RWPE1 (cell line): ENCODE data around the gene LIPC.
A peak's percentile ranks its signal among the peaks of the same experiment; 100 is the strongest.

ENCODE experiments used
- CTCF ChIA-PET: fragments of 350-600 bp; sonication (Branson Sonifier 250); formaldehyde crosslinking; extraction: SDS; loops from one replicate; lab custom pipeline; 2021; lab: Yijun Ruan, JAX
- POLR2A ChIA-PET: fragments of 400-600 bp; formaldehyde crosslinking; extraction: SDS; loops from one replicate; lab custom pipeline; 2020; ENCODE audit warnings: antibody characterized with exemption; ENCODE audit not compliant: low non-redundant PET; lab: Yijun Ruan, JAX
- DNase-seq: peaks from one replicate; pipeline ENCODE4 v3.0.0; 2012; ENCODE audit warnings: low spot score
- H3K27ac ChIP-seq: fragments of 450-650 bp; 2 replicates; pipeline ENCODE4 v1.5.1; 2017
- TF ChIP-seq, protein P1 (sequence below): fragments of 450-650 bp; conservative IDR thresholded peaks from 2 replicates; pipeline ENCODE4 v1.5.1; 2017; ENCODE audit warnings: low read depth, mild to moderate bottlenecking

The LIPC gene

DNA sequence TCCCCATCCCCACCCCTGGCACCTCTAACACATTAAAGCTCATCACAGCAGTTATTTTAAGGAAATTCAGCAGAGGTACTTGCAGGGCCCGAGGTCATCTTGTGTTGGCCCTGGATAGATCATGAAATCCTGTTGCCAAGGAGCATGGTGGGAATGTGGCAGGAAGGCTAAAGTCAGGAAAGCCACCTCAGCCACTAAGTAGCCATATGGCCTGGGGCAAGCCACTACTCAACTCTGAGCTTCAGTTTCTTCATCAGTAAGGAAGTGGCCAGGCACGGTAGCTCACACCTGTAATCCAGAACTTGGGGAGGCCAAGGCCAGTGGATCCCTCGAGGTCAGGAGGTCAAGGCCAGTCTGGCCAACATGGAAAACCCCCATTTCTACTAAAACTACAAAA lies 55.9 kb downstream of the LIPC start:
- ChIA-PET POLR2A (no interaction called here), CTCF (interaction anchor here (0.6 to 1.0 kb wide), 2 partner anchors 11 to 228 kb away, joined by 3 read pairs; no protein-coding TSS in a partner anchor)
- TF ChIP-seq, protein P1, sequence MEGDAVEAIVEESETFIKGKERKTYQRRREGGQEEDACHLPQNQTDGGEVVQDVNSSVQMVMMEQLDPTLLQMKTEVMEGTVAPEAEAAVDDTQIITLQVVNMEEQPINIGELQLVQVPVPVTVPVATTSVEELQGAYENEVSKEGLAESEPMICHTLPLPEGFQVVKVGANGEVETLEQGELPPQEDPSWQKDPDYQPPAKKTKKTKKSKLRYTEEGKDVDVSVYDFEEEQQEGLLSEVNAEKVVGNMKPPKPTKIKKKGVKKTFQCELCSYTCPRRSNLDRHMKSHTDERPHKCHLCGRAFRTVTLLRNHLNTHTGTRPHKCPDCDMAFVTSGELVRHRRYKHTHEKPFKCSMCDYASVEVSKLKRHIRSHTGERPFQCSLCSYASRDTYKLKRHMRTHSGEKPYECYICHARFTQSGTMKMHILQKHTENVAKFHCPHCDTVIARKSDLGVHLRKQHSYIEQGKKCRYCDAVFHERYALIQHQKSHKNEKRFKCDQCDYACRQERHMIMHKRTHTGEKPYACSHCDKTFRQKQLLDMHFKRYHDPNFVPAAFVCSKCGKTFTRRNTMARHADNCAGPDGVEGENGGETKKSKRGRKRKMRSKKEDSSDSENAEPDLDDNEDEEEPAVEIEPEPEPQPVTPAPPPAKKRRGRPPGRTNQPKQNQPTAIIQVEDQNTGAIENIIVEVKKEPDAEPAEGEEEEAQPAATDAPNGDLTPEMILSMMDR: no peak
- no peak for DNase-seq
- no peak overlapping the region for H3K27ac ChIP-seq

GRCh38 chr15:58489289-58490085 lies 57.7 kb downstream of the LIPC start:
- ChIA-PET POLR2A (interaction anchor here (0.6 kb wide), 1 partner anchor 220 kb away, joined by 5 read pairs; no protein-coding TSS in a partner anchor), CTCF (no interaction called here)
- TF ChIP-seq, protein P1: no peak
- no peak for DNase-seq
- no peak overlapping the region for H3K27ac ChIP-seq

DNA sequence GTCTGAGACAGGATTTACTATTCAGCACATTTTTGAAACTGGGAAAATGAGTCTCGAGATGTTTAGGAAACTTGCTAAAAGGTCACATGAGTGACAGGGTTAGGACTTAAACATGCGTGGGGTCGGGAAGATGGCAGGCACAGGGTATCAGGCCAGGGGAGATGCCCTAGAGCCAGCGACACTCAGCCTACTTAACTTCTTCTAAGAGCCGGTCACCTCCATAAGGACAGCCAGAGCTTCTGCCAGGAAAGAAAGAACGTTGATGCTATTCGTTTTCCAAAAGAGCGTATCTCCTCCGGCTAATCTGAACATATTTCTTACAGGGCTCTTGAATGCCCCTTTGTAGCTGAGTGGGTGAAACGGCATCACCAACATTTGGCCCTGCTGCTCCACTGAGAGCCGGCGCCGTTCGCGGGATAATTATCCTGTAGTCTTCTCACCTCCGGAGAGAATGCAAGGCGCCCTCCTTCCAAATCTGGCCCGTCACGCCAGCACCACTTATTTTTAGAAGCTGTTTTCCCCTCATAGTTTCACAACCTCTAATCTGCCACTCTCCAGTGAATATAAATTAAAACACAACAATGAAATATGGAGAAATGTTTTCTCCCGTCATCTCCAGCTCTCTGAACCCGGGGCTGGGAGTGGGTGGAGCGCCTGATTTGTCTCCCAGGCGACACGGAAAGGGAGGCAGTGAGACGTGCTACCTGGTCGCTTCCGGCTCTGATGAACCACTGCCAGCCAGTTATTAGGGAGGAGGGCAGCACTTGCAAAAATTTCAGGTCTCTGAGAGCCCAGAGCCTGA lies 58.5 kb downstream of the LIPC start:
- ChIA-PET POLR2A (interaction anchor here (0.6 kb wide), 1 partner anchor 221 kb away, joined by 5 read pairs; no protein-coding TSS in a partner anchor), CTCF (no interaction called here)
- no peak for DNase-seq
- TF ChIP-seq, protein P1: no peak
- H3K27ac ChIP-seq: peak overlapping the region; percentile 66; the same call in 1 of the 2 replicates

DNA sequence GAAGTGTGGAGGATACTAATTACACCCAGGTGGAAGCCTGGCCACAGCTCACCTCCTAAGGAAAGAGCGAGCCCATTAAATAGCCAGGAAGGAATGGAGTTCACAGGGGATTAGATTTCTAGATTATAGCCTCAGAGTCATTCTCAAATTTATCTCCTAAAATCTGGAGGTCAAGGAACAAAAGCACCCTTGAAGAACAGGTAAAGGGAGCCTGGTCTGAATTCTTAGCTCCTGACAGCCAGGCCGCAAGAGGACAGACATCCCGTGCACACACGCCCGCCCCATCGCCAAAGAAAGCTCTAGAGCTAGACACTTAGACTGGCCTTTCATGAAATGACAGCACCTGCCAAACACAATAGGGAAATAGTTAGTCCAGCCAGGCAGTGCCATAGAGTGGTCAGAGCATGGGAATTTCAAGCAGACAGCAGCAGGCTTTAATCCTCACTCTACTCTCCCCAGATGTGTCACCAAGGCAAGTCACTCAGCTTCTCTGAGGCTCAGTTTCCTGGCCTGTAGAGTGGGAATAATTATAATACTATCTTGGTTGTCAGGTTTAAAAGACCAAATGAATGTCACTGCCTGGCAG lies 59.2 kb downstream of the LIPC start:
- no peak for DNase-seq
- TF ChIP-seq, protein P1: no peak
- H3K27ac ChIP-seq: peak overlapping the region; percentile 66; the same call in 1 of the 2 replicates
- ChIA-PET POLR2A (no interaction called here), CTCF (interaction anchor here (0.5 kb wide), 1 partner anchor 97 kb away, joined by 4 read pairs; no protein-coding TSS in a partner anchor)

DNA sequence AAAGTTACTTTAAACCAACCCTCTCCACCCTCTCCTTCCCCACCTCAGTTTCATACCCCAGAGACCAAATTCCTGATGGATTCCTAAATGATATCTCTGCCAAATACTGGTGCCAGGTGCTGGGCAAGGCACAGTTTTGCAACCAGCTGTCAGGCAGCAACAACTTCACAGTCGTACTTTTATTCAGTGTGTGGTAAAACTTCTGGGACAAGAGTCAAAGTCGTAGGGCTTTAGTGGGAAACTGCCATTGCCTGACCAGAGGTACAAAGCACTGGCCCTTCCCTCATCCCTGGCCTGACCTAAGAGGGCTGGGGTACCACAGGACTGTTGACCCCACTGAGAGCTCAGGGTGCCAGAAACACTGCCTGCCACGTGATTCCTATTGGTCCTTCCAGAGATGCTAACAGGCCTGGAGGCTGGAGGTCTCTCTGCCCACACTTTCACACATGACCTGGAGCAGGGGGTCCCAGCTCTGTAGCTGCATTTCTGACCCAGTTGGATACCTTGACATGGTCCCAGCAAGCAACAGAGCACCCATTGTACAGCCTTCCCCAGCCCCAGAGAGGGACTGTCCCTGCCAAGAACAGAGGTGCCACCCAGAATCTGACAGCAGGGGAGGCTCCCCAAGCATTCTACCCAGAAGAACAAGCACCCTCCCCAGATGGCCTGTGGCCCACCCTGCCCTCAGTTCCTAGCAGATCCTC lies 59.9 kb downstream of the LIPC start:
- ChIA-PET POLR2A (no interaction called here), CTCF (interaction anchor here (0.5 kb wide), 1 partner anchor 96 kb away, joined by 4 read pairs; no protein-coding TSS in a partner anchor)
- TF ChIP-seq, protein P1: no peak
- H3K27ac ChIP-seq: peak overlapping the region; percentile 66
- DNase-seq: no peak
